SJCRH30 (cell line): ENCODE data around the gene POLR3K. TPM values are rescaled to one million over a fixed set of nuclear protein-coding genes. Genes with fewer than 3 reads are reported as not detected.
A peak's percentile ranks its signal among the peaks of the same experiment; 100 is the strongest.

Experiments
- DNase-seq, 2 experiments: peaks; one replicate each; pipeline ENCODE4 v3.0.0-alpha.2; 2015 to 2020
- H3K27ac ChIP-seq: fragments of 250-450 bp; sonication (Bioruptor Pico); 2 replicates; pipeline ENCODE4 v1.5.1; 2020; ENCODE audit warnings: mild to moderate bottlenecking, moderate library complexity
- H3K27me3 ChIP-seq: fragments of 250-450 bp; sonication (Bioruptor Pico); 2 replicates; pipeline ENCODE4 v1.5.1; 2020; ENCODE audit warnings: mild to moderate bottlenecking, moderate library complexity
- H3K36me3 ChIP-seq: fragments of 250-450 bp; sonication (Bioruptor Pico); 2 replicates; pipeline ENCODE4 v1.5.1; 2020; ENCODE audit warnings: mild to moderate bottlenecking, moderate library complexity
- H3K4me1 ChIP-seq: fragments of 250-450 bp; sonication (Bioruptor Pico); 2 replicates; pipeline ENCODE4 v1.5.1; 2020; ENCODE audit warnings: mild to moderate bottlenecking, moderate library complexity
- H3K4me3 ChIP-seq: fragments of 250-450 bp; sonication (Bioruptor Pico); 2 replicates; pipeline ENCODE4 v1.5.1; 2020; ENCODE audit warnings: mild to moderate bottlenecking, moderate library complexity
- H3K9me3 ChIP-seq: fragments of 250-450 bp; sonication (Bioruptor Pico); replicated peaks from 2 replicates; pipeline ENCODE4 v1.5.1; 2020; ENCODE audit warnings: mild to moderate bottlenecking, moderate library complexity
- total RNA-seq: library from RNA; depleted of rRNA; stranded (reverse); fragments of >200 nt; shearing (Covaris generic); gene quantifications from 2 replicates; pipeline ENCODE4 v1.2.3, GENCODE V29; 2014

The POLR3K gene
- total RNA-seq, 1 experiment from 2014 or later: 24.3 TPM

DNA sequence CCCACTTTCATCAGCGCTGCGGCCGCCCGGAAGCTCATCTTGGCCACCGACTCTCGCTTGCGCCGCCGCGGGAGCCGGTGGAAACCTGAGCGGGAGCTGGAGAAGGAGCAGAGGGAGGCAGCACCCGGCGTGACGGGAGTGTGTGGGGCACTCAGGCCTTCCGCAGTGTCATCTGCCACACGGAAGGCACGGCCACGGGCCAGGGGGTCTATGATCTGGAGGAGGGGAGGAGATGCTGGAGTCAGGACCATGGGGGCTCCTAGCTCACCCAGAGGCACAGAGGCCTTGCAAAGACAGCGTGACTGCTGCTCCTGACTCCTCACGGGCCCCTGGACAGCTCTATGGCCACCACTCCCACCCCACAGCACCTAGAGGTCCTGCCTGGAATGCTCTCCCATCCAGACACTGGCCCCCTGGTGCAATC, 9.6 kb upstream of the POLR3K start:
- no peak overlapping the region for H3K4me3 ChIP-seq
- H3K36me3 ChIP-seq: peaks cover 11% of the 10 kb centered on the region
- no peaks in the 10 kb centered on the region for H3K9me3 ChIP-seq
- peaks cover 10% of the 10 kb centered on the region for H3K4me1 ChIP-seq
- DNase-seq: no peak
- H3K27me3 ChIP-seq: no peaks in the 10 kb centered on the region
- H3K27ac ChIP-seq: no peak overlapping the region

DNA sequence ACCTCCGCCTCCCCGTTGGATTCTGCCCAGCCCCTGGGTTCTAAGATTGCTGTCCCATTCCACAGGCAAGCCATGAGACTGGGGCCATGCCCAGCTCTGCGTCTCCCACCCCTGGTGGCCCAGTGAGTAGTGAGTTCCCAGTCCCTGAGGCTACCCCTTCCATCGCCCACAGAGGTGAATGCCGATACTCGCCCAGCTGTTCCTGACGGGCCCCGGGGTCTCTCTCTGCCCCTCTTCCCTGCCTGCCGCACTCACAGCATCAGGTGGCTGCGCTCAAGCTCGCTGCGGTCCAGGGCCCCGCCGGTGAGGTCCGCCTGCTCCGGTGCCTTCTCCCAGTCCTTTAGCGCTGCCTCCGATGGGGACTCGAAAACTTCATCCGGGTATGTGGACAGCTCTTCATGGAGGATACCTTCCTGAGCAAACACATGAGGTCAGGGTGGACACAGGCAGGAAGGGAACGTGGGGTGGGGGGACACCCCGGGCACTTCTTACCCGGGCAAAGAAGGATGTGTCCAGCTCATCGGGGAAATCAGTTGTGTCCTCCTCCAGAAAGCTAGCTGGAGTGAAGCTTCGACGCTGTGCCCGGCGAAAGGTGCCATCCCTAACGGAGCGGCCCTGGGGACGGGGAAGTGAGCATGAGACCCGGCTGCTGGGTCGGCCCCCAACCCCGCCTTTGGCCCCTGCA, 9.0 kb upstream of the POLR3K start:
- Histone ChIP-seq H3K27me3 (no peaks in the 10 kb centered on the region), H3K4me3 (no peak overlapping the region), H3K4me1 (peaks cover 9% of the 10 kb centered on the region; the same call in 1 of the 2 replicates), H3K27ac (no peak overlapping the region), H3K9me3 (no peaks in the 10 kb centered on the region), H3K36me3 (peaks cover 13% of the 10 kb centered on the region)
- DNase-seq: no peak

DNA sequence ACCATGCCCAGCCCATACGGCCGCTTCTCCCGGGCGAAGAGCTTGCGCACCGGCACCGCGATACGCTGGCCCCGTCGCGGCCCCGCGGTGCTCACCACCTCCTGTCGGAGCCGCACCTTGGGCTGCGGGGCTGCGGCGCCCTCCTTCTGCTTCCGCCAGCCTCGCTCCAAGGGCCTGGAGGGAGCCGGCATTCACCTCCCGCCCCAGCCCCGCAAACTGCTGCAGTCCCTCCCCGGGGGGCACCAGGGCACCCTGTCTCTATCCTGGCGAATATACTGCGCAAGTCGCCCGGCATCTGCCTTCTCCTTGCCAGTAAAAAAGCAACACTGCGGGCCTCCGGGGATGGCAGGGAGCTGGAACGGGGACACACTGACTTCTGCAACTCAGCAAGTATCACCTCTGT, 8.5 kb upstream of the POLR3K start:
- no peaks in the 10 kb centered on the region for H3K9me3 ChIP-seq
- H3K36me3 ChIP-seq: peaks cover 18% of the 10 kb centered on the region
- no peak overlapping the region for H3K4me3 ChIP-seq
- peaks cover 9% of the 10 kb centered on the region; the same call in 1 of the 2 replicates for H3K4me1 ChIP-seq
- no peaks in the 10 kb centered on the region for H3K27me3 ChIP-seq
- DNase-seq: no peak
- no peak overlapping the region for H3K27ac ChIP-seq

DNA sequence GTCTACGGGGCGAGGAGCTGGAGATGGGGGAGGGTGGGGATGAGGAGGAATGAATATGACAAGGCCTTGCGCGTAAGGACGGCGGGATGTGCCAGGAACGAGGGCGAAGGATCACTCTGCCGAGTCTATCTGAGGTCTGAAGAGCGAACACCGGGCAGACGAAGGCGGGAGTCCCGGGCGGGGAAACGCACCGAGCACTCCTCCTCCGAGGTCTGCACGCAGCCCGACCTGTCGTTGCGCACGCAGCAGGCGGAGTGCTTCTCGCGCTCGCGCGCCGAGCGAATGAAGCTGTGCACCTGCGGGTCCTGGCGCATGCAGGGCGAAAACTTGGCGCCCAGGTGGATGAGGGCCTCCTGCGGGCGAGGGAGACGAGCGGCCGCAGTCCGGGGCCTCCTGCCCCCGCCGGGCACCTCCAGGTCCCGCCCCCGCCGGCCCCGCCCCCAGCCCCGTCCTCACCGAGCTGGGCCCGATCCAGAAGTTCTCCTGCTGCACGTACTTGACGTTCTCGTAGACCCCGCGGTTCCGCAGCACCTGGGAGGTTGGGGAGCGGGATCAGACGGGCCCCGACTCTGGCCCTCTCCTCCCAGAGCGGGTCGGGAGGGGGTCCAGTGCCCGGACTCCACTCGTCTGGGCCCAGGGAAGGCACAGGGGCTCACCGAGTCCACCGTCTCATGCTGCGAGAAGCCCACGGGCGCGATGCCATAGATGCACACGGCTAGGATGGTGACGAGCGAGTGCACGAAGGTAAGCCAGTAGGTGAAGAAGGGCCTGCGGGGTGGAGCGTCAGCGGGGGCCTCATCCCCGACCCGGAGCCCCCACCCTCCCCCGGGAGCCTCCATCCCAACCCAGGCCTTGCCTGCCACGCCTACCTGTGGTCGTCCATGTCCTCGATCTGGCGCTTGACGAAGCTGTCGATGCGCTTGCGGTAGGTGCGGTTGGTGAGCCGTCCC, 7.8 kb upstream of the POLR3K start:
- peaks cover 18% of the 10 kb centered on the region for H3K36me3 ChIP-seq
- peaks cover 8% of the 10 kb centered on the region; the same call in 1 of the 2 replicates for H3K4me1 ChIP-seq
- no peaks in the 10 kb centered on the region for H3K27me3 ChIP-seq
- DNase-seq: no peak
- no peak overlapping the region for H3K27ac ChIP-seq
- no peak overlapping the region for H3K4me3 ChIP-seq
- H3K9me3 ChIP-seq: no peaks in the 10 kb centered on the region

DNA sequence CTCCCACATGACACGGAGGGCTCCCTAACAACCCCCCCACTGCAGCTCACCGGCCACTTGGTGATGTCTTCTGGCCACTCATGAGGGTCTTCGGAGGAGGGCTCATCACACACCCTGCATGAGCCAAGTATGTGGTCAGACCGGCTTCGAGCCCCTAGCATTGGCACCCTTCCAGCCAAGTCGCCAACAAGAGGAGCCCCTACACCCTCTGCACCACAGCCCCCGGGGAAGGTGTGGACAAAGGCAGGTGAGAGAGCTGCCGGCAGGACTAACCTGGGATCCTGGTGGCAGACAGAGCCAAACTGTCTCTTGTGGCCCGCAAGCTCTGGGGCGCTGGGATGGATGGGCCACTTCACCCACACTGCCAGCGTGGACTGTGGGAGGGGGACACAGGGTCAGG, 6.8 kb upstream of the POLR3K start:
- H3K36me3 ChIP-seq: peaks cover 24% of the 10 kb centered on the region
- DNase-seq: no peak
- no peak overlapping the region for H3K4me3 ChIP-seq
- no peak overlapping the region for H3K27ac ChIP-seq
- H3K4me1 ChIP-seq: peaks cover under 1% of the 10 kb centered on the region; the same call in 1 of the 2 replicates
- no peaks in the 10 kb centered on the region for H3K27me3 ChIP-seq
- H3K9me3 ChIP-seq: no peaks in the 10 kb centered on the region

DNA sequence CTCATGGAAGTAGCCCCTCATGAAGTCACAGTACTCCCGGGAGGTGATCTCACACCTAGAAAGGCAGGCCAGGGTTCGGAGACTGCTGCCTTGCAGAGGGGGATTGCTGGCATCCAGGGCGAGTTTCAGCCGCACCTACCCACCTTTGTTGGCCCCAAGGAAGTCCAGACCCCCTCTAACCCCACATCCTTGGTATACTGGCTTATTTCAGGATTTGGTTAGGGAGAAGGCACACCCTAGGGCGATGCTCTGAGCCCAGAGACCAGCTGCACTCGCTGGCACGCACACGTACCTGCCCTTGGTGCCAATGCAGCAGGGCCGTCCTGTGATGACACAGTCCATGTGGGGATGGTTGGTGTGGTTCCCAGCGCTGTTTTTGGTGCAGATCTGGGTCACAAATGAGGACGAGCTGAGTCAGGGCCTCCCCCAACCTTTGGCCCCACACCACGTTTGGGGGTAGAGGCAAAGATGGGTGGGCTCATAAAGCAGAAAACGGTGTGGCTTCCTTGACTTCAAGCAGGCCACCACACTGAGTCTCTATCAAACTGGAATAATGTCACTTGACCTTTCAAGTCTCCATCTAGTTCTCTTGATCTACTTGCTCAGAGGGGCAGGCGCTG, 6.1 kb upstream of the POLR3K start:
- H3K27me3 ChIP-seq: no peaks in the 10 kb centered on the region
- peaks cover 26% of the 10 kb centered on the region for H3K36me3 ChIP-seq
- no peak overlapping the region for H3K27ac ChIP-seq
- no peak for DNase-seq
- H3K9me3 ChIP-seq: no peaks in the 10 kb centered on the region
- H3K4me3 ChIP-seq: no peak overlapping the region
- no peaks in the 10 kb centered on the region for H3K4me1 ChIP-seq

DNA sequence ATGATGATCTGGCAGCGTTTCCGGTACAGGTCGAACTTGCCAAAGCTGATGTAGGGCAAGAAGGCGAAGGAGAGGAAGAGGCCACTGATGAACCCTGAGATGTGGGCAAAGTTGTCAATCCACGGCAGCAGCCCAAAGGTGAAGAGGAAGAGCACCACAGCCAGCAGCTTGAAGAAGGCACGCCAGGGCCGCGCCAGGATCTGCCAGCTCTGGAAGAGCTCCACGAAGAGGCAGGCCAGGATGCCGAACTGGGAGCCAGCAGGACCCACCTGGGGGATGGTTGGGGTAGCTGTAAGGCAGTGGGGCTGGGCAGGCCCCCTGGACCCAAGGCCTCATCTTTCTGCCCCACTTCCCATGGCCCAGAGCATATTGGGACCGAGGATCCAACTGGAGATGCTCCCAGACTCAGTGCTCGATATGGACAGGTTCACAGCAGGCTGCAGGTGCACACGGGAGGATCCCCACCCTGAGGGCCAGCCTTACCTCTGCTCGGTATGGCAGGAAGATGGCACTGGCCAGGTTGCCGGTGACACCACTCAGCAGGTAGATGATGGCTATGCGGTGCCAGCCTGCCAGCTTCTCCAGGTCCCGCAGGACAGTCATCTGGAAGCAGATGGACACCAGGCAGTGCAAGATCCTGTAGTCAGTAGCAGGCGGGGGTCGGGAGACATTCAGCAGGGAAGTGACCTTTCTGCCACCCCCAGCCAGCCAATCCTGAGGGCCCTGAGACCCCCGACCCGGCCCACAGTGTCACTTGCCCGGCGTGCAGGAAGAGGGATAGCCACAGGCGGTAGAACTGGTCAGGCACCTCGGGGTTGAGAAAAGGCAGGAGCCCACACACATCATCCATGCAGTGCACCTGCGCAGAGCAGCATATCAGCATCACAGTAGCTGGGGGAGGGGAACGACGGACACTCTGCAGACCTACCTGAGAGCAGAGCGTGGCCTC, 5.4 kb upstream of the POLR3K start:
- no peaks in the 10 kb centered on the region for H3K27me3 ChIP-seq
- peaks cover 26% of the 10 kb centered on the region for H3K36me3 ChIP-seq
- no peak overlapping the region for H3K4me3 ChIP-seq
- H3K27ac ChIP-seq: no peak overlapping the region
- DNase-seq: no peak
- H3K4me1 ChIP-seq: no peaks in the 10 kb centered on the region
- no peaks in the 10 kb centered on the region for H3K9me3 ChIP-seq

DNA sequence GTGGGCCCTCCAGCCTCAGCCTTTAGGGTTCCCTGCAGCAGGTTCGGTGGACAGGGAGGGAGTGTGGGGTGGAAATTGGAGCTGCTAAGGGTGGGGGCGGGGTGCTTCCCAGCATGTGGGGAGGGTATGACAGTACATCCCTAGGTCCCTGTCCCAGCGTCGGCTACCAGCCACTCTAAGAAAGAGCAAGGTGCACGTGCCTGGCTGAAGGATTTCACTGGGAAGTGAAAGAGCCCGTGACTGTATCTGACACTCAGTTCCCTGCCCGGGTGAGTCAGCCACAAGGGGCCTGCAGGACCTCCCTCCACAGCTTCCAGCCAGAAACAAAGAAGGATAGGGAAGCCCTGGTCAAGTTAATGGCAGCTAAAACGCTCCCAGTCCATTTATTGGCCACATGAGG, 4.3 kb upstream of the POLR3K start:
- Histone ChIP-seq H3K27ac (no peak overlapping the region), H3K4me1 (no peaks in the 10 kb centered on the region), H3K9me3 (no peaks in the 10 kb centered on the region), H3K27me3 (no peaks in the 10 kb centered on the region), H3K4me3 (no peak overlapping the region), H3K36me3 (peaks cover 26% of the 10 kb centered on the region)
- no peak for DNase-seq

DNA sequence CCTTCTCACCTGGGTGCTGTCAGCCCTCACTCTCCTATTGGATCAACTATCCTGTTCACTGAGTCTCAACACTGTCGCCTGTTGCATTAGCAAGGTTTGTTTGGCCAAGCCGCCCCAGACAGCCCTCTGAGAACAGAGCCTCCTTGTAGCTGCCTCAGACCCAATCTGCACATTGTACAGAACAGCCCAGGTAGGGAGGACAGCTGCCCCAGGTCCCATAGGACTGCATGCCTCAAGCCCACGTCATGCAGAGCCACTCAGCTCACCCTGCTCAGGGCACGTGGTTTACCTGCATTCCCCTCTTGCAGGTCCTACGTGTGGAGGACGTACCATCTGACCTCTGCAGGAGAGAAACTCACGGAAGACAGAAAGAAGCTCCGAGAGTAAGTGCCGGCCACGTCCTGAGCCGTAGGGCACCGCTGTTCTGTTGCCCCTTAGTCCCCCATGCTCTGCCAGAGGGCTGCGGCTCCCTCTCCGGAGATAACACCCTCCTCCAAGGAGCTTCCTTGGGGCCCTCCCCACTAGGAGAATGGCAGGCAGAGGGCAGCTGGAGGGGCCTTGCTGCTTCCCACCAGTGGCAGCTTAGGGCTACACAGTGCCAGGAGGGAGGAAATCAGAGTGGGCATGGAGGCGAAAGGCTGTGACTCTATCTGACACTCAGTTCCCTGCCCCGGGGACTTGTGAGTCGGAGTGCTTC, 3.0 kb upstream of the POLR3K start:
- DNase-seq: no peak
- peaks cover 28% of the 10 kb centered on the region for H3K36me3 ChIP-seq
- no peaks in the 10 kb centered on the region for H3K4me1 ChIP-seq
- H3K9me3 ChIP-seq: no peaks in the 10 kb centered on the region
- H3K27me3 ChIP-seq: no peaks in the 10 kb centered on the region
- H3K4me3 ChIP-seq: no peak overlapping the region
- H3K27ac ChIP-seq: no peak overlapping the region

DNA sequence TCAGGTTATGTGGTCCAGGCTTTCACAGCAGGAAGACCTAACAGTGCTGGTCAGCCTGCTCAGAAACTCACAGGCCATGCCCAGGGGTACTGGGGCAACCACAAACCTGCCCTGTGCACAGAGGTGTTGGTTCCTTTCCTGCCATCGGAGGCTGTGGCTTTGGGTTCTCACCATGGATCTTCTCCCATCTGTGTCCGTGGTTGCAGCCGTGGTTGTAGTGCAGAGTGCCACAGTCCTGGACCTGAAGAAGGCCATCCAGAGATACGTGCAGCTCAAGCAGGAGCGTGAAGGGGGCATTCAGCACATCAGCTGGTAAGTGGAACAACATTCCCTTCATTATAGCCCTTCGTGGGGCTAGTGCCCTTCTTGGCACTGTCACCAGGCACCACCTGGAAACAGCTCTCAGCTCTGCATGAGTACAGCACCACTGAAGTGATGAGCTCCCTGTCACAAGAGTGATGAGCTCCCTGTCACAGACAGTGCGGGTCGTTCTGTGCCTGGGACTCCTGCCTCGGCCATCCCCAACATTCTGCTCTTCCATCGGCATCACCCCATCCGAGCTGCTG, 2.2 kb upstream of the POLR3K start:
- H3K4me1 ChIP-seq: no peaks in the 10 kb centered on the region
- no peak overlapping the region for H3K27ac ChIP-seq
- DNase-seq: no peak
- H3K36me3 ChIP-seq: peaks cover 35% of the 10 kb centered on the region
- H3K4me3 ChIP-seq: no peak overlapping the region
- H3K27me3 ChIP-seq: no peaks in the 10 kb centered on the region
- H3K9me3 ChIP-seq: no peaks in the 10 kb centered on the region

DNA sequence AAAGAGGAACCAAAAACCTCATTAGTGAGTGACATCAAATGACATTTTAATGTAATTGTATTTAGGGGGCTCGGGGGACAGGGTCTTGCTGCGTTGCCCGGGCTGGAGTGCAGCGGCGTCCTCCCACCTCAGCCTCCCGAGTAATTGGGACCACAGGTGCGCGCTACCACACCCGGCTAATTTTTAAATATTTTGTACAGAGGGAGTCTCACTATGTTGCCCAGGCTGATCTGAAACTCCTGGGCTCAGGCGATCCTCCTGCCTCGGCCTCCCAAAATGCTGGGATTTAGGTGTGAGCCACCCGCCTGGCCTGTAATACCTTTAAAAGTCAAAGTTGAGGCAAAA, 801 bp upstream of the POLR3K start:
- no peaks in the 10 kb centered on the region for H3K9me3 ChIP-seq
- H3K27me3 ChIP-seq: no peaks in the 10 kb centered on the region
- H3K36me3 ChIP-seq: peaks cover 37% of the 10 kb centered on the region
- H3K27ac ChIP-seq: peak overlapping the region; percentile 30
- no peak for DNase-seq
- peak overlapping the region; percentile 79 for H3K4me3 ChIP-seq
- H3K4me1 ChIP-seq: no peaks in the 10 kb centered on the region

DNA sequence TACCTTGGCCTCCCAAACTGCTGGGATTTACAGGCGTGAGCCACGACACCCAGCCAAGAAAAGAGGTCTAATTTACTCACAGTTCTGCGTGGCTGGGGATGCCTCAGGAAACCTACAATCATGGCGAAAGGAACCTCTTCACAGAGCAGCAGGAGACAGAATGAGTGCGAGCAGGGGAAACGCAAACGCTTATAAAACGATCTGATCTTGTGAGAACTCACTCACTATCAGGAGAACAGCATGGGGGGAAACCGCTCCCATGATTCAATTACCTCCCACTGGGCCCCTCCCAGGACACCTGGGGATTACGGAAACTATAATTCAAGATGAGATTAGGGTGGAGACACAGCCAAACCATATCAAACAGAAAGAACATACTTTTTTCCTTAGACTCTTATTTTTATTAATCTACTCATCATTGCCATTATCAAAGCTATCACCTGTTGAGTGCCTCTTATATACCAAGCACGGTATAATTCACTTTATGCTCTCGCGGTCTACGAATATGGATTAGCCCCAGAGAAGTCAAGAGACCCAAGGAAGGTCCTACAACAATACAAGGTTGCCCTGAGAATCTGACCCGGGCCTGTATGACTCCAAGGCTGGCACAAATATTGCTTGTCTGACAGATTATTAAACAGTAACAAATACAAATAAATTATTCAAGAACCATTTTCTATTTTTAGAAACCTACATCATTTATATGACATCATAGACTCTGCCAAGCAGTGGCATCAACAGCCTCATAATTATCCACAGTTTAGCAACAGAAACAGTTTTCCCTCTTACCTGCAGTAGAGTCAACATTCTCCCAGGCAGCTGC, 2.4 kb downstream of the POLR3K start:
- Histone ChIP-seq H3K4me1 (no peaks in the 10 kb centered on the region), H3K36me3 (peaks cover 45% of the 10 kb centered on the region), H3K4me3 (no peak overlapping the region), H3K27ac (no peak overlapping the region), H3K9me3 (no peaks in the 10 kb centered on the region), H3K27me3 (no peaks in the 10 kb centered on the region)
- DNase-seq: no peak

DNA sequence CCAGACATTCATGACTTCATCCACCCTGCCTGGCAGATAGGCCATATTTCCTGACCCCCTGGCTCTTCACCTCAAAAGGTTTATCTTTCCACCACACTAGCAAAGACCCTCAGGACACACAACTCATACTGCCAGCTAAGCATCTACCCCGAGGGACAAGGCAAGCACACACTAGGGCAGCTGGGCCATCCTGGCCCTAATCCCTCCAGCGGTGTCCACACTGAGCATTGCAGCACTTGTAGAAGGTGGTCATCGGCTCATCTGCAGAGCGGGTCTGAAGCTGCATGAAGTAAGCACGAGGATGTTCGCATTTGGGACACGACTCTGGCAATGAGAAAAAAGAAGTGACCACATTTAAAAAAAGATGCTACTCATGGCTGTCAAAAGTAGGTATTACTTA, 6.2 kb downstream of the POLR3K start:
- Histone ChIP-seq H3K4me3 (no peak overlapping the region), H3K27ac (no peak overlapping the region), H3K27me3 (no peaks in the 10 kb centered on the region), H3K36me3 (peaks cover 60% of the 10 kb centered on the region), H3K9me3 (no peaks in the 10 kb centered on the region), H3K4me1 (no peaks in the 10 kb centered on the region)
- no peak for DNase-seq
